GM19035 (cell line): ENCODE data around the gene DTYMK.

ENCODE experiments used
- ATAC-seq: cut with Tn5 transposase; IDR thresholded peaks from one replicate; pipeline ENCODE4 v1.9.1; 2021; ENCODE audit not compliant: unreplicated experiment

The DTYMK gene

DNA sequence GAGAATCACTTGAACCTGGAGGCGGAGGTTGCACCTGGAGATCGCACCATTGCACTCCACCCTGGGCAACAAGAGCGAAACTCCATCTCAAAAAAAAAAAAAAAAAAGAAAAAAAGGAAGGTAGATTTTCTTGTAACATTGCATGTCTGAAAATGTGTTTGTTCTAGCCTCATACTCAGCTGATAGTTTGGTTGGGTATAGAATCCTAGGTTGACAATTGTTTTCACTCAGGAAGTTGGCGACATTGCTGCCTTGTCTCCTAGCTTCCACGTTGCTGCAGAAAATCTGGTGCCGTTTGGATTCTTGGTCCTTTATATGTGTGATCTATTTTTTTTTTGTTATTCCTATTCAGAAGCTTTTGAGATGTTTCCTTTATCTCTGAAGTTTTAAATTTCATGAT, 19.9 kb upstream of the DTYMK start:
- no peak for ATAC-seq

GRCh38 chr2:241703032-241703604, 16.5 kb upstream of the DTYMK start:
- no peak for ATAC-seq

GRCh38 chr2:241702155-241703031, 15.8 kb upstream of the DTYMK start:
- peak; percentile 64 for ATAC-seq

DNA sequence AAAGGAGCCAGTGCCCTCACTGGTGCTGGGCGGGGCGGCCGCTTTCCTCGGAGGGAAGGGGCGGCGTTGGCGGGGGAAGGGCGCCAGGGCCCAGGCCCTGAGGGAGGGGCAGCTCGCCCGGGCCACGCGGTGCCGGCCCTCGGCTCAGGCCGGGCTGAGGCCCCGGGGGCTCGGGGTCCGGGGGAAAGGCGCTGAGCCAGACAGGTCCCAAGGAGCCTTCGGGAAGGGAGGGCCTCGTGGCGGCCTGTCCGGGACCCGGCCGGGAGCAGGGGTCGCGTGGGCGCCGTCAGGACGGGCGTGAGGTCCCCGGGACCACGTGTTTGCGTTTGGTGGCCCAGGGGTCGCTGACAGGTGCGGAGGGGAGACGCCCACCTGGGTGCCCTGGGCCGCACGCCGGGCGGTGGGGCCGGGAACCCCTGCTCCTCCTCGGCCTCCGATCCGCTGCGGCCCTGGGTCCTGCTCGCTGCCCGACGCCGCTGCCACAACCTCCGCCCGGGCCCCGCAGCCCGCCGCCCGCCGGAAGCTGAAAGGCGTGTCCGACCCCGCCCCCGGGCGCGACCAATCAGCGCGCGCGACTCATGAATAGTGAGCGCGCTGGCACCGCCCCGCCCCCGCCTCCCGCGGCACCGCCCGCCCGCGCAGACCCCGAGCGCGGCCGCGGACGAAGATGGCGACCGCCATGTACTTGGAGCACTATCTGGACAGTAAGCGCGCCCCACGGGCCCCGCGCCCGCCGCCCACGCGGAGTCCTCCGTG, 15.0 kb upstream of the DTYMK start, which contains the start of gene ING5:
Gene ING5, plus strand, starts transcription at position 641 of the 756 bp plus-strand sequence. Its CDS starts 27 bp downstream, at position 668.
- ATAC-seq = peak; percentile 58

DNA sequence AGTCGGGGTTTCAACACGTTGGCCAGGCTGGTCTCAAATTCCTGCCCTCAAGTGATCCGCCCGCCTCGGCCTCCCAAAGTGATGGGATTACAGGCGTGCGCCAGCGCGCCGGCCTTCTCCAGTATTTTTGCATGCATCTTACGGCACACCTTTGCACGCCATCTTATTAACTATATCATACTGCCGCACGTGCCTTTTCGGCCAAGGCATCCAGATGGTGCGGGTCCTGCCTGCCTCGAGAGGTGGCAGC, 14.5 kb upstream of the DTYMK start:
- ATAC-seq = no peak

DNA sequence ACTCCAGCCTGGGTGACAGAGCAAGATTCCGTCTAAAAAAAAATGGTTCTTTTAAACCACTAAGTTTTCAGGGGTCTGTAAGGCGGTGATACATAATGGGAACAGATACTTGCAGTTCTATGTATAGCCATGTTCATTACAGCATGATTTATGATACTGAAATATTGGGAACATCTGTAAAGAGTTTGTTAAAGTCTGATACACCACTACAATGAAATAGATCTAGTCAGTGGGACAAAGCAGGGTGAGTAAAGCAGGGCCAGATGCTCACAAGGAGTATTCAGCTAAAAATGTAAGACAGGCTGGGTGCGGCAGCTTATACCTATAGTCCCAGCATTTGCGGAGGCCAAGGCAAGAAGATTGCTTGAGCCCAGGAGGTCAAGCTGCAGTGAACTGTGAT, 9.0 kb upstream of the DTYMK start:
- ATAC-seq = no peak

DNA sequence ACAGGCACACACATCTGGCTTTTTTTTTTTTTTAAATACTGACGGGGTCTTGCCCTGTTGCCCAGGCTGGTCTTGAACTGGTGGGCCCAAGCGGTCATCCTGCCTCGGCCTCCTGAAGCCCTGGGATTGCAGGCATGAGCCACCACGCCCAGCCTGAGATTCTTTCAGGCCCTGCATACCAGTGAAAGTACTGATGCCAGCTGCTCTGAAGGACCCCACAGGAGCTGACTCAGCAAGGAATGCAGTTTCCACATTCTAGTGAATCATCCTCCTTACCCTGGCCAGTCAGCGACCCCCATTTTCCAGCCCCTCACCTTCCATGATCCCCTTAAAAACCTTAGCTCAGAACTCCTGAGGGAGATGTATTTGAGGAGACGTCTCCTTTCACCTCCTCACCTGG, 5.8 kb upstream of the DTYMK start:
- ATAC-seq = no peak

- ATAC-seq = no peak
Measured at GRCh38 chr2:241690202-241690717, 3.6 kb upstream of the DTYMK start.

GRCh38 chr2:241689306-241689705, 2.7 kb upstream of the DTYMK start:
- ATAC-seq = no peak

GRCh38 chr2:241686324-241686649, 328 bp downstream of the DTYMK start:
- peak; percentile 23 for ATAC-seq

GRCh38 chr2:241680827-241681599, 5.6 kb downstream of the DTYMK start:
- no peak for ATAC-seq

DNA sequence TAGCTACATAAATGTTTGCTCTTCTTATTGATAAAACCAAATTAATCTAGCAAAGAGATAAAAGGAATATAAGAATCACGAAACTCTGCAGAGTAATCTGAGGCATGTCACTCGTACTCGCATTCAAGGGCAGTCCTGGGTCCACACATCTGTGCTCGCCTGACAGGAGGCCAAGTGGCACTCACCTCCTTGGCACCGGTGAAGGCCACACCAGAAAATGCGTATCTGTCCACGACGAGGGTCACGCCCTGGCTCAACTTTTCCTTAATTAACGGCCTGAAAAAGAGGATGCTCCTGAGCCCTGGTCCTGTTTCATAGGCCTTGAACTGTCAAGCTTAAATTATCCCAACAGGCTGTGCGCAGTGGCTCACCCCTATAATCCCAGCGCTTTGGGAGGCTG, 6.6 kb downstream of the DTYMK start:
- no peak for ATAC-seq

DNA sequence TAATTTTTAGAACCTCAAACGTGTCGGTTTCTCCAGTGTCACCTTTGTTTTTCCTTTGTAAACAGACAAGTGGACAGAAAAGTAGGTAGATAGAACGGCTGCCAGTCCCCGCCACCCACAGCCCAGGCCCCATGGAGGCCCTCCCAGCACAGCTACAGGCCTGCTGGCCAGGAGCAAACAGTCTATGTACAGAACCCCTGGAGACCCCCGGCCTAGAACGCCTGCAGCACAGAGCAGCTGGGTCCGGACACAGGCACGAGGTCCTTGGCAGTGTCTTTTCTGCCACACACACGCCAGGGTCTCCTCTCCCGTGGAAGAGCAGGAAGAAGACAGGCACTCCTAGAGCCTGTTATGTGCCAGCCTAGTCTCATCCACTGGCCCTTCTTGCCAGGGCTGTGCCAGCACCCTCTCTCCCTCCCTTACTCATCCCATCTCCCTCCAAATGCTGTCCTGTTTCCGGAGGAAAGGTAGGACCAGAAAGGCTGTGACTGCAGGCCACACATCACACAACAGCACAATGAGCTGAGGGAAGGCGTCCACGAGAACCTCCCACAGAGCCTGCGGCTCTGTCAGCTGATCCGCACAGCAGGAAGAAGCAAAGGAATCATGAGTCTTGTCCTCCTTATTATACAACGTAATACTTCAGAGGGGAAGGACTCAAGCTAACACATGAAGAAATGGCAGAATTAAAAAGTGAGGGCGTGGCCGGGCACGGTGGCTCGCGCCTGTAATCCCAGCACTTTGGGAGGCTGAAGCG, 7.7 kb downstream of the DTYMK start:
- no peak for ATAC-seq

DNA sequence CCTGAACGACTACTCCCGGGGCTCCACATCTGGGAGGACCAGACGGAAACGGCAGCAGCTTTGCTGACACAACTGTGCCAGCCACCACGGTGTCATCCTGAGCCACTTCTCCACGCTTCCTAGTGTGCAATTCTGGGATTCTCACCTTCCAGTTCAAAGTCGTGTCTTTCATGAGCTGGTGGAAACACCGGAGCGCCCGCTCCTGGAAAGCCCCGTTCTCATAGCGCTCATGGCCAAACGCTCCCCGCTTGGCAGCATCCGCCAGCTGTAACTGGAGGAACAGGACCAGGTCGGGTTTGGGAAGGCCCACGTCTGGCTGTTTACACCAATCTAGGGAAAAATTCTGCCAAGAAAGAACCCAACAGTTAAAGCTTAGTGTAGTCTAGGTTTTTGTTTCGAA, 8.3 kb downstream of the DTYMK start:
- ATAC-seq = no peak

DNA sequence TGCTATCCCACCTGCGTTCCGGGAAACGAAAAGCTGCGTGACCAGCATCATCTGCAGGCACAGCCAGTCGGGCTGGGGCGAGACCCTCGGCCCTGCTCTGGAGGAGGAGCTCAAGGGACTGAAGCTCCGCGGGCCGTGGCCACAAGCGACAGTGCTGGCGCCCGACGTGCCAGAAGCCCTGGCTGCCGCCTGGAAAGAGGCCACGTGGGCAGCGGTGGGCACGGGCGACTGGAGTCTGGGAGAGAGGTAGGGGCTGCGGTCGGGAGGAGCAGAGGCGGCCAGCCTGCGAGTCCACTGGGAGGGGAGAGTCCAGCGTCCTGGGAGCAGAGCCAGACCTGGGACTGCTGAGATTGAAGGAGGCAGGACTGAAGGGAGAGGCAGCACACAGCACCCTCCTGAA, 9.2 kb downstream of the DTYMK start:
- no peak for ATAC-seq

DNA sequence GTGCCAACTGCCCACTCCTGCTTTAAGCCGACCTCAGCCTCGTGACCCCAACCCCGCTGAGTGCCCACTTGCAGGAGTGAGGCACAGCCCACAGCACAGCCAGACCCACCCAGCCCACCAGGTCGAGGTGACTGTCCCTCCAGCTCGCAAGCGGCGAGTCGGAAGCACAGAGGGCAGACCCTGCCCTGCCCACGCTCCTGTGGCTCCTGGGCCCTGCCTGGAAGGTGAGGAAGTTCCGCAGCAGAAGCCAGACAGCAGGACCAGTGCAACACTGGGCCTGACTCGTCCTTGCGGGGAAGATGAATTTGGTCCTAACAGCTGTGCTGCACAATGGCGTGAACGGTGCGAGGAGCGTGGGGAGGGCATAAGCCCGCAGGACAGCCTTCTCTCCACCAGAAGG, 9.9 kb downstream of the DTYMK start:
- no peak for ATAC-seq

GRCh38 chr2:241675885-241676284, 10.7 kb downstream of the DTYMK start:
- no peak for ATAC-seq

DNA sequence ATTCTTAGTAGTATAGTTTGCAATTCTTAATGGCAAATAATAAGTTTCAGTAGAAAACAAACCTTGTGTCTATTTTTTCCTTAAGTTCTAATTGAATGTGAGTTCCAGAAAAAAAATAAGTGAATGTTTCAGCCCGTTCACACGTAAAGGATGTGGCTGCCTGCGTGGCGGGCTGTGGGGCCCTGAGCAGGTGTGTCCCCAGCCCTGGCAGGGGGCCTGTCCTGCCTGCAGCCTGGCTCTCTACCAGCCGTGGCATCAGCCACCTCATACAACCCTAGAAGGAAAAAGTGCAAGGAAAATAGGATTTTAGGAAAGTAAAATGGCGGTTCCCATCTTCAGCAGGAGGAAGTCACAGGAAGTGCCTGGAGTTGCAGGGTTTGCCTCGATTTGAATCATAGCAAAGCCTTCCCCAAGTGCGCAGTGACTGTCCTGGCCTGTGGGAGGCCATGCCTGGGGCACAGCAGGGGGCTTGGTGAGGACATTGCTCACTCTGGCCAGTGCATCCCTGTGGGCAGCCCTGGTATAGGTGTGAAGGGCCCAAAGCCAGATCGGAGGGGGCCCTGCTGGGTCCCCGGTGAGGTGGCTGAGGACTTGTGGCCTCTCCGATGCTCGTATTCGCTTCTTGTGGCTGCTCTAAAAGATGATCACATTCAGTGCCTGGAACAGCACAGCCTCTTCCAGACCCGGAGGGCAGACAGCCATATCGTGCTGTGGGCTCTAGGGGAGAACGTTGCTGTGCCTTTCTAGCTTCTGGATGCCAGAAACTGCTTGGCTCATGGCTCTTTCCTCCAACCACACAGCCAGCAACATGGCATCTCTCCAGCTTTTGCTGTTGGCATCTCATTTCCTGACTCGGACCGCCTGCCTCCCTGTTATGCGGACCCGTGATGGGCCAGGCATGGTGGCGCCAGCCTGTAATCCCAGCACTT, 12.6 kb downstream of the DTYMK start:
- ATAC-seq = no peak

GRCh38 chr2:241673189-241673663, 13.4 kb downstream of the DTYMK start:
- no peak for ATAC-seq
